GM21528 (cell line): ENCODE measurements around the gene VIM.

Experiments
- ATAC-seq: cut with Tn5 transposase; IDR thresholded peaks from one replicate; pipeline ENCODE4 v1.9.1; 2021; ENCODE audit warnings: mild to moderate bottlenecking, moderate library complexity; ENCODE audit not compliant: unreplicated experiment, low FRiP score

Gene VIM

DNA sequence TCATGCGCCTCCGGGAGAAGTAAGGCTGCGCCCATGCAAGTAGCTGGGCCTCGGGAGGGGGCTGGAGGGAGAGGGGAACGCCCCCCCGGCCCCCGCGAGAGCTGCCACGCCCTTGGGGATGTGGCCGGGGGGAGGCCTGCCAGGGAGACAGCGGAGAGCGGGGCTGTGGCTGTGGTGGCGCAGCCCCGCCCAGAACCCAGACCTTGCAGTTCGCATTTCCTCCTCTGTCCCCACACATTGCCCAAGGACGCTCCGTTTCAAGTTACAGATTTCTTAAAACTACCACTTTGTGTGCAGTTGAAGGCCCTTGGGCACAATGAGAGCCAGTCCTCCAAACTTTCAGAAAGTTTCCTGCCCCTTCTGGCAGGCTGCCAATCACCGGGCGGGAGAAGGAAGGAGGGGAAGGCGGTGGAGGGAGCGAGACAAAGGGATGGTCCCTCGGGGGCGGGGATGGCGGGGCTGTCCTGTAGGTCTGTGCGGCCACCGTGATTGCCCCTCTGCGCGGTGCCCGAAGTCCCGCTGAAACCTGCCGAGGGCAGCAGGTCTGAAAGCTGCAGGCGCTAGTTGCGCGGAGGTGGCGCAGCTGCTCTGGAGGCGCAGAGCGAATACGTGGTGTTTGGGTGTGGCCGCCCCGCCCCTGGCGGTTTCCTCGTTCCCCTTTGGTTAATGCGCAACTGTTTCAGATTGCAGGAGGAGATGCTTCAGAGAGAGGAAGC lies 2.1 kb downstream of the VIM start:
- ATAC-seq = peak; percentile 62

GRCh38 chr10:17231788-17232187 lies 3.7 kb downstream of the VIM start:
- no peak for ATAC-seq

DNA sequence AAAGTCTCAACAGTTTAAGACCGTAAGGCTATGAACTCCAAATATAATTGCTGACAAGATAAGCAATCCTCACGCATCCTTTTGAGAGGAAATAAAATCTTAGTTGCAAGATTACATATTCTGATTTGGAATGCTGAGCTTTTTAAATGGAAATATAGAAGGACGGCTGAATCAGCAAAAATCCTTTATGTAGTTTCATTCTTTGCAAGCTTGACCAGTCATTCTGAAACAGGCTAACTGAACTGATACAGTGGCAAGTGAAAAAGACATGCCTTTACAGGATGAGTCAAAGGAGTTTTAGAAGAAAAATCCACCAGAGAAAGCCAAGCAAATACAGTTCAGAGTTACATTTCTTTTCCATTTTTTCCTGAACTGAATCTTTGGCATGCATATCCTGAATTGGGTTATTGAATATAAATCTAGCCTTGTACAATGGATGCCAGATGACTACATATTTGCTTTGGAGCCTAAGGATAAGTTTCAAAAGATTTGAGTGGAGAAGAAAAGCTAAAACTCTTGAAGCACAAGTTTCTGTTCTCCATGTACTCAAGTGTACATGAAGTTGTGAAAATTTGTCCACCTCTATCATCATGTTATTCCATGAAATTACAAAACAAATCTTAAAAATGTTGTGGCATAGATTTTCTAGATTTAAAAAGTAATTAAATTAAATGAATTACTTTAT lies 4.4 kb downstream of the VIM start:
- ATAC-seq = no peak

GRCh38 chr10:17233286-17233991 lies 5.4 kb downstream of the VIM start:
- ATAC-seq = no peak

DNA sequence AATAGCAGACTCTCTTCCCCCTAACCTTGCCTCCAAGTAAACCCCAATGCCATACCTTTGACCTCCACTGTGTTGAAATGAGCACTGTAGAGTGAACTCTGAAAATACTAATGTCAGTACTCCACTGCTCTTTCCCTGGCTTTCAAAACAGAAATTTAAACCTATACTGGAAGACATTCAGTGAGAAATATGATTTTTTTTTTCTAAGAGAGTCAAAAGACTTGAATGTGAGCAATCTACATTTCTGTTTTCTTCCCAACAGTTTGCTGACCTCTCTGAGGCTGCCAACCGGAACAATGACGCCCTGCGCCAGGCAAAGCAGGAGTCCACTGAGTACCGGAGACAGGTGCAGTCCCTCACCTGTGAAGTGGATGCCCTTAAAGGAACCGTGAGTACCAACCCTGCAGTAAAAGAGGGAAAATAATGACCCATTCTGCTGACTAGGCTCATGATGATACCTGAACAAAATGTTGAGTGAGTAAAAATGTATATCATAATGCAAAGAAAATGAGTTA lies 6.4 kb downstream of the VIM start:
- no peak for ATAC-seq

GRCh38 chr10:17235136-17235535 lies 7.1 kb downstream of the VIM start:
- no peak for ATAC-seq

DNA sequence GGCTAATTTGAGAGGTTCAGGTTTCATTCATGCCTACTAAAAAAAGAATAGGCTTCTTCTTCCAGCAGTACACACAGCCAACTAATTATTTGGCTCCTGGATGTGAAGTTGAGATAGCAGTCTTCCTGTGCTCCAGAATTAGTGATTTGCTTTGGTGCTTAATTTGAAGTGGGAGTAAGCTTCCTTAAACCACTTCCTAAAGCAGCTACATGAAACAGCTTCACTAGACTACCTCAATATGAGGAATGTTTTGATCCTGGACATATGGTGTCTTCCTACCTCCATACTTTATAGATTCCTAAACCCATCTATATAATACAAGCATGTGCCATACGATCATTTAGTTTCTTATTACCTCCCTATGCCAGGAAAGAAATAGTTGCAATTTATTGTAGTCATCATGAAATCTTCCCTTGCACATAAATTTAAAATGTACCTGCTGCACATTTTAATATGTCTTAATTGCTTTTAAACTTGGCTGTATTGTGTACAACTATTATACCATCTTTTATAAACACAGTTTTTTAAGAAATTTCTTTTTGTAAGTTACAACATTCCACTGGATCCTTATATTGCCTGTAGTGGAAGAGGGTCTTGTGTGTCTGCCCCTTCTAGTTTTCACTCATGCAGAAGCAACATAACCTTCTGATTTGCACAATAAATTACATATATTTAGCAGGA lies 8.6 kb downstream of the VIM start:
- ATAC-seq = no peak

DNA sequence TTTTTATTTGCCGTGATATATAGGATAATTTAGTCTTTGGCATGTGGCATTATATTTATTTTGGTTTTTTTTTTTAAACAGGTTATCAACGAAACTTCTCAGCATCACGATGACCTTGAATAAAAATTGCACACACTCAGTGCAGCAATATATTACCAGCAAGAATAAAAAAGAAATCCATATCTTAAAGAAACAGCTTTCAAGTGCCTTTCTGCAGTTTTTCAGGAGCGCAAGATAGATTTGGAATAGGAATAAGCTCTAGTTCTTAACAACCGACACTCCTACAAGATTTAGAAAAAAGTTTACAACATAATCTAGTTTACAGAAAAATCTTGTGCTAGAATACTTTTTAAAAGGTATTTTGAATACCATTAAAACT lies 9.1 kb downstream of the VIM start:
- ATAC-seq = no peak

- ATAC-seq = no peak
Observed at GRCh38 chr10:17237915-17238444, 9.9 kb downstream of the VIM start.

DNA sequence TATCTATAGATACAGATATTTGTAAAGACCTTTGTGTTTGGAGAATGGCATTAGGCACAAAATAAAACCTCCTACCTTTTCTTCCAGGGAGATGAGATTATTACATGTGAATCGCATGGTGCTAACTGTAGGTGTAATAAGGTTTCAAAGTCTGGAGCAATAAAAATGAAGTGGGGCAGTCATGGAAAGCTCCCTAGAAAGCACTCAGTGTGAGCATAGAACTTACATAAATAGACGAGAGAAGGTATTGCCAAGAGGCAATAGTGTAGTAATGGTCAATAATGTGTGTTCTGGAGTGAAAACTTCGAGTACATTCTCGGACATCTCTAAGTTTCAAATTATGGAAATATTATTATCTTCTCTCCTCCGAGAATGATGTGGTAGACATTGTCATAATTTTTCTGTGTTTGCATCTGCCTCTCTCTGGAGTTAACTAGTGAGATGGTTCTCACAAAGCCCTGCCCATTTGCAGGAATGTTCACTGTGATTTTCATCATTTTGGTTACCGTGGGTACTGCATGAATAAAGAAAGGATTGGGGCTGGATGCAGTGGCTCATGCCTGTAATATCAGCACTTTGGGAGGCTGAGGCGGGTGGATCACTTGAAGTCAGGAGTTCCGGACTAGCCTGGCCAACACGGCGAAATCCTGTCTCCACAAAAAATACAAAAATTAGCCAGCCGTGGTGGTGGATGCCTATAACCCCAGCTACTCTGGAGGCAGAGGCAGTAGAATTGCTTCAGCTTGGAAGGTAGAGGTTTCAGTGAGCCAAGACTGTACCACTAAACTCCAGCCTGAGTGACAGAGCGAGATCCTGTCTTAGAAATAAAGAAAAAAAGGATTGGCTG lies 10.6 kb downstream of the VIM start:
- ATAC-seq = no peak

DNA sequence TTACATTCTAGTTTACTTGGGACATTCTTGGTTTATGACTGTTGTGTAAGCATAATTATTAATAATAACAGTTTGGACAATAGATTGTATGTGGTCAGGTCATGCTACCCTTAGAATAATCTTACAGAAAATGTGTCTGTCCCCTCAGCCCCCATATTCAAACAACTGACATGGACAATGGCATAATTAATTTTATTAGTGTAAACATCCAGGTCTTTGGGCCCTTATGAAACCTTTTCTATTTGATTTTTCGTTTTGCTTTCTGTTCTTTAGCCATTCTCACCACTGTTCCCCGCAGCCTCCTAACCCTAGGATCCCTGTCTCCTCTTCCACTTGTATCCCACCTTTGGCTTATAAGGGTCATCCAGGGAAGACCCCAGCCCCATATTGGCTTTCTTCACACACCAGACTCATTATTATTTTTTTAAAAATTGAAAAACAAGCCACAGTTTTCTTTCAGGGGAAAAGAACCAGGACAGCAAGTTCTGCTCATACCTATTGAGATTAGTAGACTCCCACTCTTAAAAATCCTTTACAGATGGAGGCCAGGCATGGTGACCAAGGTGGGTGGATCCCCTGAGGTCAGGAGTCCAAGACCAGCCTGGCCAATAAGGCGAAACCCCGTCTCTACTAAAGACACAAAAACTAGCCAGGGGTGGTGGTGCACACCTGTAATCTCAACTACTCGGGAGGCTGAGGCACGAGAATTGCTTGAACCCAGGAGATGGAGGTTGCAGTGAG lies 11.5 kb downstream of the VIM start:
- ATAC-seq = no peak

- ATAC-seq = no peak
Observed at GRCh38 chr10:17240096-17240495, 12.1 kb downstream of the VIM start.

DNA sequence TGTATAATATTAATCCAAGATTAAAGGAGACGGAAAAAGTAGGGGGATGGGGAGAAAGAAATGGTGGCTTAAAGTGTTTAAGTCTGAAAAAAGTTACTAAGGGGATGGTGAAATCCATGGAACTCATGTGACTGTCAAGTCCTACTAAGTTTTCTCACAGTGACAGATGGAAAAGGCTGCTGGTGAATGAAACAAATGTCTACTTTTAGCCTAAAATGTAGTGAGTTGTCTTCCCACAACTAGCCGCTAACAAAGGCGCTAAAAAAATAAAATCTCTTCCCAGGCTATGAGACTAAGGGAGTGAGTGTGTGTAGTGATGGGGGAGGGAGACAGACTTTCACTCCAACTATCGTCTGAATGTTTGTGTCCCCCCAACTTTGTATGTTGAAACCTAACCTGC lies 12.6 kb downstream of the VIM start:
- ATAC-seq = no peak

- no peak for ATAC-seq
Observed at GRCh38 chr10:17241611-17242333, 13.7 kb downstream of the VIM start.

DNA sequence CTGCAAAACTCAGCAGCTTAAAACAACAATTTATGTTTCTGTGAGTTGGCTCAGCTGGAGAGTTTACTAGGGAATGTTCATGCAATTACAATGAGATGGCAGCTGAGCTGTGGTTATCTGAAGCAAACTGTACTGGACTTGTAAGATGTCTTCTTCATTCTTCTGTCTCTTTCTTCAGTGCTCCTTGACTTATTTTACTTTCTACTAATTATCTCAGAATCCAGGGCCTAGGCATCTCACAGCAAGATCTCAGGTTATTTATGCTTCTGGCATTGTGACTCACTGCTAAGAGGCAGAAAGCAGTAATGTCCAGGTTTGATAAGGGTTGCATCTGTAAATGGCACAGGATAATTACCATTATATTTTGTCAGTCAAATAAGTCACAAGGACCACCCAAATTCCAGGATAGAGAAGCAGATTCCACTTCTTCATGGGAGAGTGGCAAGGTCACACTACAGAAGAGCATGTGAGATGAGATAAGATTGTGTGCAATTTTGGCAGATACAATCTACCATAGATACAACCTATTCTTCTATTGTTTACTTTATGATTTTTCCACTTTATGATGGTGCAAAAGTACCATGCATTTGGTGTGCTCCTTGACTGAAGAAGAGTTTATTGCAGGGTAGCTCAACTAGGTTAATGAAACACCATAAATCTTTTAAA lies 16.8 kb downstream of the VIM start:
- ATAC-seq = no peak

DNA sequence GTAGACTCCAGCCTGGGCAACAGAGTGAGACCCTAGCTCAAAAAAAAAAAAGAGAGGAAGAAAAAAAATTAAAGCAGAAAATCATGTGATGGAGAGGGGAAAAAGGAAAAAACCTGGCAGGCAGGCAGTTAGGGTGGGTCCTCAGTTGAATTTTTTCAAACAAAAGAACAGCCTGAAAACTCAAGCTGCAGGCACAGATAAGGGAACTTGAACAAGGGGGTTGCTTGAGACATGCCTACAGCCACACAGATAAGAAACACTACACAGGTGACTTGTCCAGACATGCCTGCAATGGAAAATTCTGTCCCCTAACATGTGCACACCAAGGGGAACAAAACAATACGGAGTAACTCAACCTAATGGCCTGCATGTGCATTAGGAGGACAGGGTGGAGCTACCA lies 19.2 kb downstream of the VIM start:
- no peak for ATAC-seq

GRCh38 chr10:17248964-17249363 lies 20.9 kb downstream of the VIM start:
- no peak for ATAC-seq

DNA sequence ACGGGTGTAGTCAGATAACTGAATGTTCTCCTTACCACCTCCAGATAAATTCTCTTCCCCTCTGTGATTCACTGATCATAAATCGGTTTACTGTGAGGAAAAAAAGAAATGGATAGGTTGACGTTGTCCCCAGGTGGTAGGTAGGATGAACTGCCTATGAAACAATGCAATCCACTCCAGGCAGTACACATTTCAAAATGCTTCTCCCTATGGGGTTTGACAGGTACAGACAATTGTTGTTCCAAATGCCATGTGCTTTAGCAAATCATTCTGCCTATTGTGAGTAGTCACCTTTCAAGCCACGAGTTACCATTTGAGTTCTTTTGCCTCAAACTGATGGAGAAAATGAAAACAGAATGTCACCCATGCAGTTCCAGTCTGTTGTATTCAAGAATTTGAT lies 21.8 kb downstream of the VIM start:
- ATAC-seq = no peak
